Omental fat pad (tissue), 4 donors: ENCODE results near the gene NBEA. TPM values are rescaled to one million over a fixed set of nuclear protein-coding genes. Genes with fewer than 3 reads are reported as not detected.
A peak's percentile ranks its signal among the peaks of the same experiment; 100 is the strongest.

Experiments used
- ATAC-seq: fragments of 150-250 bp; one replicate; pipeline ENCODE4 v1.9.1; 2016; ENCODE audit warnings: mild to moderate bottlenecking, moderate library complexity; ENCODE audit not compliant: low FRiP score
- DNase-seq: peaks from one replicate; pipeline ENCODE4 v3.0.0-alpha.2; 2019; ENCODE audit warnings: low spot score
- total RNA-seq, 4 donors: library from RNA; depleted of rRNA; stranded (reverse); fragments of >200 nt; gene quantifications; one replicate each; pipeline ENCODE4 v1.1.0, GENCODE V29; 2016
- TF ChIP-seq, protein P1 (sequence below), 3 donors: fragments of 450-650 bp; IDR thresholded peaks; one replicate each; pipeline ENCODE4 v1.5.1; 2016 to 2017; ENCODE audit warnings: antibody characterized with exemption in 3 of 3, mild to moderate bottlenecking in 3 of 3, moderate library complexity in 2 of 3

Gene NBEA
- total RNA-seq, 4 donors from 2014 or later: 4.3 to 10.7 (median 6.1) TPM

DNA sequence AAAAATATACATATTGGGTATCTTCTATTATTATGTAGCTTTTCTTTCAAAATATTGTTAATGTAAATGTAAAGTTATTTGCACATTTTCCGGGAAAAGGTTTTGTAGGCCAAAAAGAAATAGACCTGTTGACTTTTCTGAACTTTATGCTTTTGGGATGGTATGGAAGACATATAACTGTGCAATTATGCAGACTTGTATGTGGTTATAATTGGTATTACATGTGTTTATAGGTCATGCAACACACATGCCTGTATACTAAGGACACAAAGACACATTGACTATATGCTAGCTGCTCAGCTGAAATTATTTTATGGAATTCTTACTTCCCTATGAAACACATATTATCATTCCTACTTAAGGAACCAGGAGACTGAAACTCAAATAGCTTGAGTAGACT lies 2.3 kb upstream of the NBEA start:
- DNase-seq: no peak
- TF ChIP-seq, protein P1, sequence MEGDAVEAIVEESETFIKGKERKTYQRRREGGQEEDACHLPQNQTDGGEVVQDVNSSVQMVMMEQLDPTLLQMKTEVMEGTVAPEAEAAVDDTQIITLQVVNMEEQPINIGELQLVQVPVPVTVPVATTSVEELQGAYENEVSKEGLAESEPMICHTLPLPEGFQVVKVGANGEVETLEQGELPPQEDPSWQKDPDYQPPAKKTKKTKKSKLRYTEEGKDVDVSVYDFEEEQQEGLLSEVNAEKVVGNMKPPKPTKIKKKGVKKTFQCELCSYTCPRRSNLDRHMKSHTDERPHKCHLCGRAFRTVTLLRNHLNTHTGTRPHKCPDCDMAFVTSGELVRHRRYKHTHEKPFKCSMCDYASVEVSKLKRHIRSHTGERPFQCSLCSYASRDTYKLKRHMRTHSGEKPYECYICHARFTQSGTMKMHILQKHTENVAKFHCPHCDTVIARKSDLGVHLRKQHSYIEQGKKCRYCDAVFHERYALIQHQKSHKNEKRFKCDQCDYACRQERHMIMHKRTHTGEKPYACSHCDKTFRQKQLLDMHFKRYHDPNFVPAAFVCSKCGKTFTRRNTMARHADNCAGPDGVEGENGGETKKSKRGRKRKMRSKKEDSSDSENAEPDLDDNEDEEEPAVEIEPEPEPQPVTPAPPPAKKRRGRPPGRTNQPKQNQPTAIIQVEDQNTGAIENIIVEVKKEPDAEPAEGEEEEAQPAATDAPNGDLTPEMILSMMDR (IDR thresholded peaks at IDR 0.05): no peak
- ATAC-seq: no peak

DNA sequence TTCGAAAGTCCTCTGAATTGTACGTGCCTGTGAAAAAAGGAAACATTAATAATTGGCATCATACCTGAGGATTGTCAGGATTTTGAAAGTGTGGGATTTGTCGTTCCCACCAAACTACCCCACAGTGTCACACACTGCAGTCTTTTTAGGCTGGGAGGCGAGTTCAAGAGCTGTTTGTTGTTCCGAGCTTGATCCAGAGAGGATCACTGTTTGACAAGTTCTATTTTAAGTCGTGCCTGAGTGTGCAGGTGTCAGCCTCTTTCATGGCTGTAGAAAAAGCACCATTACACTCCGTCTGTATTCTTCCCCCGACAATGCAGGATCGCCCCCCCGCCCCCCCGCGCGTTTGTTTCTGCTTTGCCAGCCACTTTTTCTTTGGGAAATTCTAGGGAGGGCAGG lies 635 bp upstream of the NBEA start:
- no peak for DNase-seq
- TF ChIP-seq, protein P1 (IDR thresholded peaks at IDR 0.05): no peak
- no peak for ATAC-seq

DNA sequence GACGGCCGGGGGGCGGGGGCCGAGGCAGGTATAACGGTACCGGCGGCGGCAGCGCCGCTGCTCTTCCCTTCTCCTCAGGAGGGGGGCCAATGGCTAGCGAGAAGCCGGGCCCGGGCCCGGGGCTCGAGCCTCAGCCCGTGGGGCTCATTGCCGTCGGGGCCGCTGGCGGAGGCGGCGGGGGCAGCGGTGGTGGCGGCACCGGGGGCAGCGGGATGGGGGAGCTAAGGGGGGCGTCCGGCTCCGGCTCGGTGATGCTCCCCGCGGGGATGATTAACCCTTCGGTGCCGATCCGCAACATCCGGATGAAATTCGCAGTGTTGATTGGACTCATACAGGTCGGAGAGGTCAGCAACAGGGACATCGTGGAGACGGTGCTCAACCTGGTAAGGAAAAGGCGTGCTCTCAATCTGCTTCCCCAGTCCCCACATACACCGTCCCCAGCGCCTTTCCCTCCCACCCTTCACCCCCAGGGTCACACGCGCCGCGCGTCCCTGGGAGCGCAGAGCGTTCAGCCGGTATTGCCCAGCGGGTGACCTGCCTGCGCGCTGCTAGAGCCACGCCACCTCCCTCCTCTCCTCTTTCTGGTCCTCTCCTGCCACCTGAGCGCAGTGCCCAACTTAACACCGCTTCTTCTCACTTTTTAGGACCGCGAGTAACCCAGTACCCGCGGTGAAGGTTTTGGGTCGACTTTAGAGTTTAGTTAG lies 814 bp downstream of the NBEA start:
- DNase-seq: no peak
- TF ChIP-seq, protein P1 (IDR thresholded peaks at IDR 0.05): no peak
- peak; percentile 66 for ATAC-seq

DNA sequence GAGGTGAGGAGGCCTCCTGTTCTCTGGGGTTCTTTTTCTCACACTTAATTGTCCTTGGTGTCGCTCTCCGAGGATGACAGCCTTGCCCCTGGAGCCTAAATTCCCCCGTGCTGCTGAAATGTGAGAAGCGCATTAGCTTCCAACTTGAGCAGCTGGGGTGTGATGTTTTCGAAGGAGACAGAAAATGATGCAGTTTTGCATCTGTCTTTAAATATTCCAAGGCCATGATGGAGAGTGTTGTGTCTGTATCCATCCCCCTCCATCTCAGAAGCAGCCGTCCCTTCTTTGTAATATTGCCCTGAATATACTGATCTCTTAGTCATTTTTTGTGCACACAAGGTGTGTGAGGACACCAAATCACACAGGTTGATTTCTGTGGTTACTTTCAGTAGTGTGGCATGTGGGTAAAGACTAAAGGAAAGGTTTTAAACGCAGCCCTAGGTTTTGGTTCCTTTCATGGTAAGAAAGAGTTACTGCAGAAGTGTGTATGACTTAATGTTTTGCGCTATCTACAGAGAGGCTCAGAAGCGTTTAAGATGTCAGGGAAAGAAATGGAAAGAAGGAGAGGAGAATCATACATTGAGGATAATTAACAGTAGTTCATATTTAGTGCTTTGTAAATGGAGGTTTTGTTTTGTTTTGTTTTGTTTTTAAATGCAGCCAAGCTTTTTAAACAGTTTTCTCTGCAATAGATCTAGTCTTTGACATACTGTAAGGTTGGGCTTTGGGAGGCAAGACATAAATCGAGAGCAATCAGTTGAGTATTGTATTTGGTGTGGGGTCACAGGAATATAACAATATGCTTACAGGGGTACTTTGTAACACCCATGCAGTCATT lies 1.6 kb downstream of the NBEA start:
- no peak for ATAC-seq
- TF ChIP-seq, protein P1 (IDR thresholded peaks at IDR 0.05): no peak

DNA sequence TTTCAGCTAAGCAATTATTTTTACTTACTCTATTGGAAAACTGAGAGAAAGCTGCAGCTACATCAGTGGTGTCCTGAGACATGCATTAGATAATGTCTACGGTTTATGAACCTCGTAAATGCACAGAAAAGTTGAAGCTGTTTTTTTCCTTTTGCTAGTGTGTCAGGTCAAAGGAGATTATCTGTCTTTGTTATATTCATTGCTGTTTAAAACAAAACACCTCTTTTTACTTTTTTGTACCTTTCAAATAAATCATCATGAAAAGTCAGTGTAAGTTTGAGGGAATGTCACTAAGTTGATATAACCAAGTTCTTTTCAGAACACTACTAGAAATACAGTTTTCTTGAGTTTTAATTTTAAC lies 2.2 kb downstream of the NBEA start:
- DNase-seq (no peak), ATAC-seq (no peak)
- TF ChIP-seq, protein P1 (IDR thresholded peaks at IDR 0.05): no peak

More for the DNA sequence above, 1.6 kb downstream of the NBEA start:
- DNase-seq: no peak

DNA sequence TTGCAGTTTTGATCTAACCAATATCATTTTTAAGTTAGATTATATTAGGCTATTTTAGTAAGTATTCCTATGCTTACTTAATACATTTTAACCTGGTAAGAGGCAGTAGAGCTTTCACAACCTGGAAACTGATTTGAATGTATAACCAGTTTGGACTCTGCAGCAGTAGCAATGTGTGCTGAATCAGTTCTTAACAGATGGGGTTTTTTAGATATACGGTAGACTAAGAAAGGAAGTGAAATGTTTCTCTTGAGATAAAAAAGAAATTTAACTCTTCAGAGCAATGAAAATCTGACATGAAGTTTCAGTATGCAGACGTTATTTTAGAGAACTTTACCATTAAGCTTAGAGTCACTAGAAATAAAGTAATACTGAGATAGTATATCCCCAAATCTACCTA lies 2.7 kb downstream of the NBEA start:
- ATAC-seq (no peak), DNase-seq (no peak)
- TF ChIP-seq, protein P1 (IDR thresholded peaks at IDR 0.05): no peak
